AG04449 (cell line): ENCODE results near the gene TAPBP.
"Not testable (repeated sequence)": the region's sequence is repeated elsewhere in the genome, so short reads cannot be mapped to it uniquely, and the experiment has no call there.

Experiments
- CTCF ChIA-PET: fragments of 350-600 bp; formaldehyde crosslinking; extraction: SDS; loops from one replicate; lab custom pipeline; 2021; ENCODE audit warnings: antibody characterized with exemption; lab: Yijun Ruan, JAX
- POLR2A ChIA-PET: fragments of 400-600, 350-600 bp; formaldehyde crosslinking; extraction: SDS; loops from one replicate; lab custom pipeline; 2020; ENCODE audit warnings: antibody characterized with exemption, inconsistent platforms; lab: Yijun Ruan, JAX
- DNase-seq: peaks from one replicate; pipeline ENCODE4 v3.0.0-alpha.2; 2010; ENCODE audit warnings: low read depth, low spot score
- H3K4me3 ChIP-seq: 2 replicates; pipeline ENCODE4 v1.5.1; 2011; ENCODE audit warnings: low read depth, mild to moderate bottlenecking, control low read depth, low read length
- CTCF ChIP-seq: IDR thresholded peaks from one replicate; pipeline ENCODE4 v1.5.1; 2011; ENCODE audit warnings: mild to moderate bottlenecking, moderate library complexity, low read length, control low read depth, inconsistent platforms; ENCODE audit not compliant: insufficient read depth; ENCODE audit errors: missing control alignments

Gene TAPBP

GRCh38 chr6:33344701-33345697 lies 31.1 kb upstream of the TAPBP start:
- peak; percentile 38 for TF ChIP-seq CTCF
- CTCF ChIA-PET = interaction anchor here (0.6 to 1.7 kb wide), 12 partner anchors 9 to 96 kb away, joined by 3 to 7 read pairs (median 4); partner anchors contain the start of gene ZBTB22
- peak; percentile 29 for DNase-seq
- POLR2A ChIA-PET = no interaction called here
- no peak overlapping the region for H3K4me3 ChIP-seq

- CTCF ChIA-PET = interaction anchor here (0.6 to 1.5 kb wide), 4 partner anchors 10 to 95 kb away, joined by 3 to 6 read pairs (median 4); no protein-coding TSS in a partner anchor
- H3K4me3 ChIP-seq = no peak overlapping the region
- DNase-seq = no peak
- POLR2A ChIA-PET = no interaction called here
- TF ChIP-seq CTCF = no peak
Measured at GRCh38 chr6:33343953-33344611, 30.2 kb upstream of the TAPBP start.

- H3K4me3 ChIP-seq, DNase-seq, POLR2A ChIA-PET, CTCF ChIA-PET: not testable (repeated sequence)
Measured at GRCh38 chr6:33343606-33343952, 29.7 kb upstream of the TAPBP start.

GRCh38 chr6:33339193-33339592 lies 25.3 kb upstream of the TAPBP start:
- H3K4me3 ChIP-seq = no peak overlapping the region
- ChIA-PET POLR2A (no interaction called here), CTCF (no interaction called here)
- TF ChIP-seq CTCF = no peak
- no peak for DNase-seq

- DNase-seq = no peak
- ChIA-PET POLR2A (no interaction called here), CTCF (interaction anchor here (1.6 kb wide), 1 partner anchor 9 kb away, joined by 7 read pairs; no protein-coding TSS in a partner anchor)
- H3K4me3 ChIP-seq = no peak overlapping the region
- TF ChIP-seq CTCF = no peak
Measured at GRCh38 chr6:33336495-33336894, 22.6 kb upstream of the TAPBP start.

GRCh38 chr6:33335916-33336315 lies 22.0 kb upstream of the TAPBP start:
- ChIA-PET POLR2A (no interaction called here), CTCF (interaction anchor here (1.6 kb wide), 1 partner anchor 9 kb away, joined by 7 read pairs; no protein-coding TSS in a partner anchor)
- TF ChIP-seq CTCF = no peak
- no peak for DNase-seq
- no peak overlapping the region for H3K4me3 ChIP-seq
